OCI-M2 (cell line): ENCODE data around the gene SLC25A29.
"Not testable (repeated sequence)": the region's sequence is repeated elsewhere in the genome, so short reads cannot be mapped to it uniquely, and the experiment has no call there.

ENCODE experiments used
- DNase-seq: peaks from one replicate; lab custom pipeline; 2025; ENCODE audit not compliant: unreplicated experiment; lab: John Stamatoyannopoulos, UW

SLC25A29 gene

DNA sequence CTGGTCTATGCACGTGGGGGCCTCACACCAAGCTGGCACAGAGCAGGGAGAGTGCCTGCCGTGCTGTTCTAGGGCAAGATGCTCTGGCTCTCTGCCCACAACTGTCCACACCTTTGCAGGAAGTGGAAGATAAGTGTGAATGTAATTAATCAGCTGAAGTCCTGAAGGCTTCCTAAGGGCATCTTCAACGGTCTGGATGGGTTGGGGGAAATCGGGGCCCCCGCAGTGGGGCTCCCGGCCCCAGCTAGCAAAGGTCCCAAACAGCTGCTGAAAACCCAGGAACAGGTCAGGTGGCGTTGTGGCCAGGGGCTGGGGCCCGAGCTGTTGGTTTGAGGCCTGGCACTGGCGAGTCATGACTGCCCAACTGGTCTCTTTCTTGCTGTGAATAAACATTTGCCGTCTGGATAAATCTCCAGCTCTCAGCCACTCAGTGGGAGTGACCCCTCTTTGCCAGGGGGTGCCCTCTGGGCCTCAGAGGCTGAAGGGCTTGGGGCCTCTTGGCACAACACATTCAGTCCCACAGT lies 6.7 kb upstream of the SLC25A29 start:
- no peak for DNase-seq

DNA sequence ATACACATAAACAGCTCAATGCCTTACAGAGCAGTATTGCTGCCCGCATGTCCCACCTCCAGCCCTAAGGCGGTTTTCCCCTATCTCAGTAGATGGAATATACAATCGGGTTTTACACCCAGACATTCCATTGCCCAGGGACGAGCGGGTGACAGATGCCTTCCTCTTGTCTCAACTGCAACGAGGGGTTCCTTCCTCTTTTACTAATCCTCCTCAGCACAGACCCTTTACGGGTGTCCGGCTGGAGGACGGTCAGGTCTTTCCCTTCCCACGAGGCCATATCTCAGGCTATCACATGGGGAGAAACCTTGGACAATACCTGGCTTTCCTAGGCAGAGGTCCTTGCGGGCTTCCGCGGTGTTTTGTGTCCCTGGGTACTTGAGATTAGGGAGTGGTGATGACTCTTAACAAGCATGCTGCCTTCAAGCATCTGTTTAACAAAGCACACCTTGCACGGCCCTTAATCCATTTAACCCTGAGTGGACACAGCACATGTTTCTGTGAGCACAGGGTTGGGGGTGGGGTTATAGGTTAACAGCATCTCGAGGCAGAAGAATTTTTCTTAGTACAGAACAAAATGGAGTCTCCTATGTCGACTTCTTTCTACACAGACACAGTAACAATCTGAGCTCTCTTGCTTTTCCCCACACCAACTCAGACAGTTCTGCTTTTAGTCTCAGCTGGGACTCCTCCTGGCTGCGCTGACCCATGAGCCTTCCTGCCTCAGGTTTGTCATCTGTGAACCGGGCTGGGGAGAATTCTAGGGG lies 6.0 kb upstream of the SLC25A29 start:
- peak; percentile 60 for DNase-seq

DNA sequence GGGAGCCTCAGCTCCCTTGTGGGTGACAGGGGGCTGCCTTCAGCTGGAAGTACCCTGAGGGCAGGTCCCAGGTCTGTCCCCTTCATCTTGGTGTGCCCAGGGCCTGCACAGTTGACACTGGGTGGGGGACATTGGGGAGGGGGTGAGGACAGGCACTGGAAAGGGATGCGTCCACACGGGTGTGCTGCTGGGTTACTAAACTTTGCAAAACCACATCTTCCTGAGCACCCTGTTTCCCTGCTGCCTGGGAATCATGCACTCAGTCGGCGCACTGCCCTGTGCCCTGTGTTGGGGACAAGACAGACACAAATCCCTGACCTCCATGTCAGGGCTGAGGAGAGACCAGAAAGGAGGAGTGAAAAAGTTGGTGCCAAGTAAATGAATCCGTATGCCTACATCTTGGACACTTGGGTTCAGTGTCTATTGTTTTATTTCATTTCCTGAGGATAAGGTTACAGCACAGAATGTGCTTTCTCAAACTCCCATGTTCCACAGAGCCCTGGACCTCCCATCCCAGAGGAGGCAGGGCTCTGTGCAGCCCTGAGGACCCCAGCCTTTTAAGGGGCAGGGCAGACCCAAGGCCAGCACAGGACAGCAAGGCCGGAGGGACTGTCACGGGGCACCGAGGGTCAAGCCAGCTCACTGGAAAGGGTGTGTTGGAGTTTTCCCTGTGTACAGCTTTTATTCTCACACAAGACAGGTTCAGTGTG lies 2.9 kb upstream of the SLC25A29 start:
- DNase-seq: no peak

DNA sequence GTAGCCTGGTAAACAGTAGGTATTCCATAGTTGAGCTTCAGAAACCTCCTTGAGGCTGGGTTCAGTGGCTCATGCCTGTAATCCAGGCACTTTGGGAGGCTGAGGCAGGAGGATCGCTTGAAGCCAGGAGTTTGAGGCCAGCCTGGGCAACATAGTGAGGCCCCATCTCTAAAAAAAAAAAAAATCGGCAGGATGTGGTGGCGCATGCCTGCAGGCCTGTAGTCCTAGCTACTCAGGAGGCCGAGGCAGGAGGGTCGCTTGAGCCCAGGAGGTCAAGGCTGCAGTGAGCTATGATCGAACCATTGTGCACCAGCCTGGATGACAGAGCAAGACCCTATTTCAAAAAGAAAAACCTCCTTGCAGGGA lies 2.2 kb upstream of the SLC25A29 start:
- DNase-seq: not testable (repeated sequence)

DNA sequence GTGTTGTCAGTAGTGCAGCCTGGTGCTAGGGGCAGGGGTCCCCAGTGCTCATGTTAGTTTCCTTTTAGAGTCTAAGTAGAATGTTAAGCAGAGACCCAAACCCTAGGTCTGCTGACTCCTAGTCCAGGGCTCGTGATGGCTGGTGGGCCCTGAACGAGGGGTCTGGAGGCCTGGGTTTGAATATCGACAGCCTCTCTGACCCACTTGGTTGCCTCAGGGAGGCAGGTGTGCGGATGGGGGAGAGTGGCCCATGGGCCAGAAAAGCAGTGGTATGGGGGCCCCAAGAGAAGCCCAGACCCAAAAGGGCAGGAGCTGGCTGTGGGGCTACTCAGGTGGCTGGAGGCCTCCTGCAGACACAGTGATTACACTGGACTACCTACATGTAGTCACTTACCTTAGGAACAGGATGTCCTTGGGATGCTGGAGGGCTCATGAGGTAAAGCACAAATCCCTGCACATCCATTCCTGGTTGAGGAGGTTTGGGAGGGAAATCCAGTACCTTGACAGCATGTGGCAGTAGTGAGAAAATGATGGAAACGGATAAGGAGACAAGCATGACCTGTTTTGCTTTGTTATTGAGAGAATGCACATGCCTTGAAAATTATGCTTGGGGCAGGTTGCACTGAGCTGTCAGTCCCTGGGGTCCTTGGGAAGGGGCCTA lies 1.7 kb upstream of the SLC25A29 start:
- no peak for DNase-seq

DNA sequence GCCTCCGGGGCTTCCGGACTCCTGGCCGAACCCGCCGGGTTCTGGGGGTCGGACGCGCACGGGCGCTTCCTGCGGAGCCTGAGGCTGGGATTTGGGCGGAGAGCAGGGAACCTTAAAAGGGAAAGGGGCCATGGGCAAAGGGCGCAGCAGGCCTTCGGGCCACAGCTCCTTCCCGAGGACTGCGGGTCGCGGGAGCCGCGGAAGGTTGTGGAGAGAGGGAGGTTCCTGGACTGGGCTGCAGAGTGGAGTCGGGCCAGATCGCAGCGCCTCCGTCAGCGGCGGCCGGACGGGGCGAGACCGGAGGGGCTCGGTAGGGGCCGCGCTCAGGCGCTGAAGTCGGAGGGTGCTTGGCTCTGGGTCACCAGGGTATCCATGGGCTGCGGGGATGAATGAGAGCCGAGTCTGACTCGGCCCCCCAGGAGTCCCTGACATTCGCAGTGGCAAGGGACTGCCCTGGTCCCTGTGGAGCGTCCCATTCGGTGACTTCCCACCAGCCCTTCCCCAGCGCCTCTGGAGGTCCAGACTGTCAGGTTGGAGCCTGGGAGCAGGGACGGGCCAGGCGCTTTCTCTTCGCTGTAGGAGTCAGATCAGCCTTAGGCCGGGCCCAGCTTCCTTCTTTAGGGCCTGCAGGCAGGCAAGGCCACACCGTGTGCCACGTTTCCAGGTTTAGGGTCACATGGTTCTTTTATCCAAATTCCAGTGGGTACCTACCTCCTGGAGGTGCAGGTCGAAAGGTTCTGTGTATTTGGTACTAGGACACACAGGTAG lies 938 bp upstream of the SLC25A29 start:
- no peak for DNase-seq

DNA sequence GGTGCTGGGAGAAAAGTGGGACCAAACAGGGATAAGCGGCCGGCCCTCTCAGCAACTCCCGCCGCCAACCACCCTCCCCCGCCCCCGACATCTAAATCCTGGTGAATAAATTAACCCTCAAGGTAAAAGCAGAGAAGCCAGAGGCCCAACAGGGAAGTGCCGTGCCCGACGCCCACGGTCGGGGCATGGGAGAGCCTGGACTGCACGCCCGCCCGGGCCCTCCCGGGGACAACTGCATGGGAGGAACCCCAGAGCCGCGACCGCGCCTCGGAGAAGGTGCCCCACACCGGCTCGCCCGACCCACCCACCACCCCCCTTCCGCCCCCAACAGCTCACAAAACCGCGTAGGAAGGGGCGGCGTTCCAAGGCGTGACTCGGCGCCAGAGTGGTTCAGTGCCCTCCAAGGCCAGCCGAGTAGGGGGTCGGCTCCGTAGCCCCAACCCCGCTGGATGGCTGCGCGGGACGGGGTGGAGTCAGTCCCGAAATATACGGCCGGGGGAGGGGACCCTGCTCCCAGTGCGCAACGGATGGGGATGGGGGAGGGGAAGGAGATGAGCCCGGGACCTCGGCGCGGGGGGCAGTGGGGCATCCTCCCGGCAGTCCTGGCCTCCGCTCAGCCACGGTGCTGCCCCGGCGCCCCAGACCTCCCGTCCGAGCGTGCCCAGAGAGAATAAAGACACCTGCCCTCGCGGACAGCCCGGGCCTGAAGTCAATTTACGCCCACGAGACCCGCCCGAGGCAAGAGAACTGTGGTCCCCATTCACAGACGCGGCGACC lies 732 bp downstream of the SLC25A29 start:
- no peak for DNase-seq

DNA sequence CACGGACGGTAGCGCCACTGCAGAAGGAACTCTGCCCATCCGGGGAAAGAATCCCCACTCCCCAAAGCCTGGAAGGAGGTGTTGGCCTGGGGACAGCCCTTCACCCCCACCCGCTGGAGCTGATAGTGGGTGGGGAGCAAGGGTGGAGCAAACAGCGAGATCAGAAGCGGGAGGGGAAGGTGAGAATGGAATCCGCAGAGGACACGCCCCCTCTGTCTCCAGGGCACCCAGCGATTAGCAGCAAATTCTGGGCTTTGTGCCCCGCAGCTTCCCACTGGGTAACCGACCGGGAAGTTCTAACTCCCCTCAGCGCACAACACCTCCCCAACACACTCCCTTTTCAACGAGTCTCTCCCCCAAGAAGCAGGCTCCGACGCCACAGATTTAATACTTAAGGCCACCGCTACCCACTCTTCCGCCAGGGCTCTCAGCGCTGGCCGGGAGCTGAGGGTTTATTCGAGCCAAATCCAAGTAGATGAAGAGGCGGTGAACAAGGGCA lies 1.4 kb downstream of the SLC25A29 start:
- DNase-seq: no peak

DNA sequence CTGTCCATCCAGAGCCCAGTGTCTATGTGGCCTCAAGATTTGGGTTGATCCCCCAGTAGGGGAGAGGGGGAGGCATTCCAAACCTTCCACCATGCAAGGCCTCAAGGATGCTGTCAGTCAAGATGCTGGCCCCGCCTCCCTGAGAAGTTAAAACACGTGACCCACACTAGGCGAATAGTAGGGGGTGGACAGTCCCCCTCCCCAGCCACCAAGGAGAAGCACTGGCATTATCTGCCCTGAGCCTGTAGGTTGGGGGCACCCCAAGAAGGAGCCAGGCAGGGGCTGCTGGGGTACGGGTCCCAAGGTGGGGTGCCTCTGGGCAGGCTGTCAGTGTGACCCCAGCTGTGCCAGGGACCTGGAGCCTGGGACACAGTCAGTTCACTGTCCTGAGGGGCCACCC lies 2.3 kb downstream of the SLC25A29 start:
- DNase-seq: no peak

DNA sequence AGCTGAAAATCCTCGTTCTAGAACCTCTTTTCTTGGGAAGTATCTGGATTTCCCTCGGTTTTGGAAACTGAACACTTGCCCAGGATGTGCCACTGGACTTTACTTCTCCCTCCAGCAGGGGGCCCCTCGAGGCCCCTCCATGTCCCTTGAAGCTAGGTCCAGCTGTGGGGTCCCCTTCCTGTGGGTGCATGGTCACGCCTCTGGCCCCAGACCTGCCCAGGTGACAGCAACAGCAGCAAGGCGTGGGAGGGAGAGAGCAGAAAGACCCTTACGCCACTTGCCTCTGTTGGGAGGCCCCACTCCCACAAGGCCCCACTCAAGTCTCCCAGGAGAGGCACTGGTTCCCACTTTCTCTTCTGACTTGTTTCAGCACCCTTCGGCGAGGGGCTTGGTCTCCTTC lies 3.1 kb downstream of the SLC25A29 start:
- no peak for DNase-seq

DNA sequence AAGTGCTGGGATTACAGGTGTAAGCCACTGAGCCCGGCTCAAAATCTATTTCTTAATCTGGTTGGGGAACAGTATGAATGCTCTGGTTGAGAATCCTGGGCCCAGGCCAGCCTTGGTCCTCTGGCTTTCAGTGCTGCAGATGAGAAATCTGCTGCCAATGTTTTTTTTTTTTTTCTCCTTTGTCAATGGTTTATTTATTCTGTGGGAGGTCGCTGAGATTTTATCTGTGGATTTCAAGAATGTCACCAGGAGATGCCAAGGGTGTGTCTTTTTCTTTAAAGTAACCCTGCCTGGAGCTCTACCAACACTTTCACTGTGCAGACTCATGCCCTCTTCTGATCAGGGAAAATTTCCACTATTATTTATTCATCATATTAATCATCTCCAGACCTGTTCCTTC lies 3.6 kb downstream of the SLC25A29 start:
- DNase-seq: no peak

DNA sequence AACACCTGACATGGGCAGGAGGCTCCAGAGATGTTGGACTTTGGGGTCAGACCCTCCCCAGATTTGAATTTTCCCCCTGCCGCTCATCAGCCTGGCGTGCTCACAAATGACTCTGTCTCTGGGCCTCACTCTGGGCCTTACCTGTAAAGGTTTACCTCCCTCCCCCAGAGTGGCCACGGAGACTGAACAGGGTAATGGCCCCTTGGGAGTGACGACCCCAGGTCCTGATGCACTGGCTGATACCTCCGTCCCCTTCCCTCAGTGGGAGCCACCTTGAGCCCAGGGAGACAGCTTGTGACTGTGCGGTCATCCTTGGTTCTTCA lies 7.0 kb downstream of the SLC25A29 start:
- DNase-seq: no peak

DNA sequence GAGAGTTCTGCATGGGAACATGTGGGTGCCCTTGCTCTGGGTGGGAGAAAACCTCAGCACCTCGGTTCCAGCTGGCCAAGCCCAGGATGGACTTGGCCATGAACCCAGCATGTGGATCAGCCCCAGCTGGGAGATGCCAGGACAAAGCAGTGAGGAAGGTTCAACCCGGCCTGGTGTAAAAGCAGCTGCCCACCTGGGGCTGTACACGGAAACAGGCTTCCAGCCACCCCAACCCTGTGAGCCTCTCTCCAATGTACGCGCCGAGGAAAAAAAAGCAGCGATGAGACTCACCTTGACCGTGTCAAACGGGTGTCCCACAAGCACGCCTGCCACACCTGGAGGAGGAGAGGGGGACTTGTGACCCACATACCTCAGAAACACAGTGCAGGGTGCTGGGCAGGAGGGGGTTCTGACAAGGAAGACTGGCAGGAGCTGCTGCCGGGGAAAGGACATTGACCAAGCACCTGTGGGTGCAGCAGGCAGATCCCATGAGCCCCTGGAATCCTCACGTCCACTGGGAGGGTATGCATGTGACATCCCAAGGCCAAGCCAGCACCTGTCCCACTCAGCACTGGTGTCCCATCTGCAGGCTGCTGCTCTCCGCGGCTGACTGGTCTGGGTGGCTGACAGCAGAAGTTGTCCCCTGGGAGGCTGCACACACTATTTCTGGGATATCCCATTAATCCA lies 7.5 kb downstream of the SLC25A29 start:
- no peak for DNase-seq

DNA sequence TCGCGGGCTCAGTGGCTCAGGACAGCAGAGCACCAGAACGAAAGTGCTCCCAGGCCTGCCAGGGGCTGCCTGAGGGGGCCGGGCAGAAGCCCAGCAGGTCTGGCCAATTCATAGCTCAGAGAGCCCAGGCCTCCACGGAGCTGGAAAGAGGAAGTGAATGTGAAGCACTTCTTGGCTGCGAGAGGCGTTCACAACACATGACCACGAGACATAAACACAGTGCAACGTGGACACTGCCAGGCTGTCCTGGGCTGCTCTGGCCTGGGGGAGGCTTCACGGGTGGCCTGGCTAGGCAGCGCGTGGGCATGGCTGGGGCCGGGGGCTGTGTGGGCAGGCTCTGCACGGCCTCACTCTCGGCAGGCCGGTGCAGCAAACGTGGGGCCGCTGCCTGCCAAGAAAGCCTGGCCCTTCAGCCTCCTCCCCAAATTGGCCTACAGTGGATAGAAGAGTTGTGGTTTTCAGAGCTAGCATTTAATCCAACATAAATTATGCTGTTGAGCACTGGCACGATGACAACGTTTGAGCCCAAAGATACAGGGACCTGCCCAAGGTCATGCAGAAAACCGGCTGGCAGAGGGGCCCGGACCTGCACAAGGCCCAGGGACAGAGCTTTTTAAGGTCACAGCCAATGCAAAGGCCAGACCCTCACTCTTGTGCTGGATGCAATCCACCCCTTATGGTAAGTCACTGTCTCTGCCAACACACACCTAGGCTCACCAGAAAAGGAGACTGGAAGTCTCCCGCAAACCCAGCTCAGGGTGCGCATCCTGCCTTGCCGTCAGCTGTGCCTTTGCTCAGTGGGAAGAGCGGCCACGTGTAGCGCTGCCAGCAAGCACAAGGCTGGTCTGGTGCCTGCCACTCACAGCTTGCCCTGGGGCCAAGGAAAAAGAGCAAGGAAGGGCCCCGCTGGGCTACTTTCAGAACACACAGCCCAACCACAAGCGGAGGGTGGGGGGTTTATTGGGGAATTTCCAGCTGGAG lies 8.6 kb downstream of the SLC25A29 start:
- no peak for DNase-seq

DNA sequence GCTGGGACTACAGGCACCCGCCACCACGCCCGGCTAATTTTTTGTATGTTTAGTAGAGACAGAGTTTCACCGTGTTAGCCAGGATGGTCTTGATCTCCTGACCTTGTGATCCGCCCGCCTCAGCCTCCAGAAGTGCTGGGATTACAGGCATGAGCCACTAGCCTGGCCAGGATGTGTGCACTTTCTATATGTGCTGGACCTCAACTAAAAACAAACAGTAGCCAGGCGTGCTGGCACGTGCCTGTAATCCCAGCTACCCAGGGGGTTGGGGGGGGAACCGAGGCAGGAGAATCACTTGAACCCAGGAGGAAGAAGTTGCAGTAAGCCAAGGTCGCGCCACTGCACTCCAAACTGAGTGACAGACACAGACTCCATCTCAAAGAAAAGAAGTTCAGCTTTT lies 9.5 kb downstream of the SLC25A29 start:
- DNase-seq: not testable (repeated sequence)

DNA sequence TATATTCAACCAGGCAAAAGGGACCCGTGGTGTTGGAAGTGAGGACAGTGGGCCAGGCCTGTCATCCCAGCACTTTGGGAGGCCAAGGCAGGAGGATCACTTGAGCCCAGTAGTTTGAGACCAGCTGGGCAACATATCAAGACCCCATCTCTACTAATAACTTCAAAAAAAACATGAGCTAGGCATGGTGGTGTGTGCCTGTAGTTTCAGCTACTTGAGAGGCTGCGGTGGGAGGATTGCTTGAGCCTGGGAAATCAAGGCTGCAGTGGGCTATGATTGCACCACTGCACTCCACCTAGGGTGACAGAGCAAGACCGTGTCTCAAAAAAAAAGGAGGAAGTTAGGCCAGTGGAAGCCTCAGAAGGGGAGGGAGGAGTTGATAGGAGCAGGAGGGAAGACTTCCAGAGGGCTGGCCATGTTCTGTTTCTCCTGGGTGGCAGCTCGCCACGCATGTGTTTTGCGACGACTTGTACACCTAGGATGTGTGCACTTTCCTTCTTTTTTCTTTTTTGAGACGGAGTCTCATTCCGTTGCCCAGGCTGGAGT lies 10.1 kb downstream of the SLC25A29 start:
- DNase-seq: no peak

DNA sequence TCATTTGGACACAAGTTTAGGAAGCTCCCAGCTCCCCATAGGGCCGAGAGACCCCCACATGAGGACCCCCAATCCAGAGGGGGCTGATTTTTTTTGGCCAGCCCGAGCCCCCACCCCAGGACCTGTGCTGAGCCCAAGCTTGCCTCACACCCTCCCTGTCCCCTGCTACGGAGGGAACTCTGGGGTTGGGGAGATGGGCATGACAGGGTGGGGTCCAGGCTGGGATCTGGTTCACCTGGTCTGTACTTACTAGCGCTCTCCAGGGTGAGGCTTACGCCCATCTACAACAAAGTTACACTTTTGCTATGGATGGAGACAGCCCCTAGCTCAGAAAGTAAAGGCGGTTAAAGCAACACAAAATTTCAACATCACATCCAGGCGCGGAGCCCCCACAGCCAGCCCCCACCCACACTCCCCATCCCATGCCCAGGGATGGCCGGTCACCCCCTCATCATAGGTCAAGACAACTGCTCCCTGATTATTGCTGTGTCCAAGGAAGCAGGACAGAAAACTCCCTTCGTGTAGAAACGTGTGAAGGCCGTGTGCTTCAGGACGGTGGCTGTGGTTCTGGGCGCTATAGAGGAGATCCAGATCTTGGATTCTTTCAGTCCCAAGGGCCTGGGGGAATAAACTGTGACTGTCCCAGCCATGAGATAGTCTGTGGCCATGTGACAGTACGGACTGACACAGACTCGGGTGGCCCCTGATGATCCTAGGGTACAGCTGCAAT lies 10.7 kb downstream of the SLC25A29 start:
- no peak for DNase-seq

DNA sequence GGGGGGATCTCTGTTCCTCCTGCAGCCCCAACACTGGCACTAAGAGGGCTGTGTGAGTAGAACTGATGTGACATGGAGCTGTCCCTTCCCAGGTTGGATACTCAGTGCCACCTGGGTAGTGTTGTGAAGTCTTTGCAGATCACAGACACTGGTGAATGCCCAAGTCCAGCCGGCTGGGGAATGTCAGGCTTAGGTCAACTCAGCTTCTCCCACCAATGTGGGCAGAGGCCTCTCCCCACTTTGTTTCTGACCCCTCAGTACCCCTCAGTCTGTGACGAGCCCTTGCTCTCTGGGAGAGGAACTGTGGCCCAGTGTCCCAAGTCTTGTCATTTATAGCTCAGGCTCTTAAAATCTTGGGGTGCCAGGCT lies 11.3 kb downstream of the SLC25A29 start:
- DNase-seq: no peak
